Karpas-422 (cell line): ENCODE results near the gene EREG. TPM values are rescaled to one million over a fixed set of nuclear protein-coding genes. Genes with fewer than 3 reads are reported as not detected.

Experiments
- DNase-seq: peaks from one replicate; pipeline ENCODE4 v3.0.0-alpha.2; 2015
- H2AFZ ChIP-seq: fragments of 200-600 bp; sonication (generic); 2 replicates; pipeline ENCODE4 v1.6.1; 2014; ENCODE audit warnings: antibody characterized with exemption, low read length, mixed read lengths
- H3K27ac ChIP-seq: fragments of 200-600 bp; sonication (generic); 2 replicates; pipeline ENCODE4 v1.5.1; 2014; ENCODE audit warnings: mild to moderate bottlenecking, low read length, moderate library complexity
- H3K27me3 ChIP-seq: fragments of 200-600 bp; sonication (generic); 2 replicates; pipeline ENCODE4 v1.6.1; 2014; ENCODE audit warnings: low read length, mixed read lengths
- H3K36me3 ChIP-seq: fragments of 200-600 bp; sonication (generic); 2 replicates; pipeline ENCODE4 v1.6.1; 2014; ENCODE audit warnings: low read length, mixed read lengths; ENCODE audit not compliant: insufficient read depth
- H3K4me1 ChIP-seq: fragments of 200-600 bp; sonication (generic); 2 replicates; pipeline ENCODE4 v1.6.1; 2014; ENCODE audit warnings: mild to moderate bottlenecking, low read length, mixed read lengths
- H3K4me2 ChIP-seq: fragments of 200-600 bp; sonication (generic); 2 replicates; pipeline ENCODE4 v1.6.1; 2014; ENCODE audit warnings: low read length, low read depth, mild to moderate bottlenecking; ENCODE audit not compliant: poor library complexity, severe bottlenecking
- H3K4me3 ChIP-seq: fragments of 200-600 bp; sonication (generic); 2 replicates; pipeline ENCODE4 v1.5.1; 2014; ENCODE audit warnings: mild to moderate bottlenecking, antibody characterized with exemption, low read length, mixed read lengths
- H3K79me2 ChIP-seq: fragments of 200-600 bp; sonication (generic); 2 replicates; pipeline ENCODE4 v1.6.1; 2014; ENCODE audit warnings: mild to moderate bottlenecking, low read length, mixed read lengths
- H3K9ac ChIP-seq: fragments of 200-600 bp; sonication (generic); 2 replicates; pipeline ENCODE4 v1.6.0; 2014; ENCODE audit warnings: low read length
- H3K9me2 ChIP-seq: fragments of 200-600 bp; sonication (generic), shearing (Covaris generic); replicated peaks from 2 replicates; pipeline ENCODE4 v1.6.0; 2014; ENCODE audit warnings: mild to moderate bottlenecking, low read length, moderate library complexity; ENCODE audit not compliant: insufficient read depth
- H3K9me3 ChIP-seq: fragments of 300-700, 200-600 bp; sonication (generic); 2 replicates; pipeline ENCODE4 v1.6.1; 2014; ENCODE audit warnings: low read length, mixed read lengths
- H4K20me1 ChIP-seq: fragments of 200-600 bp; sonication (generic); 2 replicates; pipeline ENCODE4 v1.6.1; 2014; ENCODE audit warnings: mild to moderate bottlenecking, antibody characterized with exemption, low read length, low read depth; ENCODE audit not compliant: insufficient read depth
- total RNA-seq: library from RNA; depleted of rRNA; stranded (reverse); fragments of >200 nt; shearing (Covaris generic); gene quantifications from 2 replicates; pipeline ENCODE4 v1.2.3, GENCODE V29; 2014; ENCODE audit warnings: low replicate concordance

EREG gene
- total RNA-seq, 1 experiment from 2014 or later, result not detected

- no peaks in the 10 kb centered on the region for H3K36me3 ChIP-seq
- H3K27me3 ChIP-seq, result no peaks in the 10 kb centered on the region
- no peak overlapping the region for H3K9ac ChIP-seq
- no peaks in the 10 kb centered on the region for H3K9me2 ChIP-seq
- H3K4me1 ChIP-seq, result no peaks in the 10 kb centered on the region
- DNase-seq, result no peak
- no peak overlapping the region for H2AFZ ChIP-seq
- H3K4me3 ChIP-seq, result no peak overlapping the region
- H3K27ac ChIP-seq, result no peak overlapping the region
- no peaks in the 10 kb centered on the region for H3K9me3 ChIP-seq
- no peak overlapping the region for H3K4me2 ChIP-seq
- no peaks in the 10 kb centered on the region for H3K79me2 ChIP-seq
- H4K20me1 ChIP-seq, result no peaks in the 10 kb centered on the region
These were observed 61.2 kb downstream of the EREG start for GRCh38 chr4:74426101-74426500.

GRCh38 chr4:74428276-74428675 lies 63.3 kb downstream of the EREG start:
- H3K9me3 ChIP-seq, result no peaks in the 10 kb centered on the region

GRCh38 chr4:74431113-74431826 lies 66.3 kb downstream of the EREG start:
- Histone ChIP-seq H3K9ac (no peak overlapping the region), H3K4me1 (no peaks in the 10 kb centered on the region), H3K9me2 (no peaks in the 10 kb centered on the region), H4K20me1 (no peaks in the 10 kb centered on the region), H3K27me3 (no peaks in the 10 kb centered on the region), H2AFZ (no peak overlapping the region), H3K27ac (no peak overlapping the region), H3K9me3 (no peaks in the 10 kb centered on the region), H3K79me2 (no peaks in the 10 kb centered on the region), H3K4me2 (no peak overlapping the region), H3K4me3 (no peak overlapping the region), H3K36me3 (no peaks in the 10 kb centered on the region)
- no peak for DNase-seq

More at GRCh38 chr4:74428276-74428675, 63.3 kb downstream of the EREG start:
- H3K9me2 ChIP-seq, result no peaks in the 10 kb centered on the region
- no peaks in the 10 kb centered on the region for H3K4me1 ChIP-seq
- H3K4me3 ChIP-seq, result no peak overlapping the region
- H3K79me2 ChIP-seq, result no peaks in the 10 kb centered on the region
- H3K36me3 ChIP-seq, result no peaks in the 10 kb centered on the region
- no peak overlapping the region for H3K4me2 ChIP-seq
- no peaks in the 10 kb centered on the region for H4K20me1 ChIP-seq
- H3K9ac ChIP-seq, result no peak overlapping the region
- H3K27me3 ChIP-seq, result no peaks in the 10 kb centered on the region
- H3K27ac ChIP-seq, result no peak overlapping the region
- DNase-seq, result no peak
- H2AFZ ChIP-seq, result no peak overlapping the region

GRCh38 chr4:74433043-74433442 lies 68.1 kb downstream of the EREG start:
- Histone ChIP-seq H3K4me2 (no peak overlapping the region), H3K36me3 (no peaks in the 10 kb centered on the region), H3K27ac (no peak overlapping the region), H3K27me3 (no peaks in the 10 kb centered on the region), H3K9me2 (no peaks in the 10 kb centered on the region), H2AFZ (no peak overlapping the region), H3K79me2 (no peaks in the 10 kb centered on the region), H3K9ac (no peak overlapping the region), H4K20me1 (no peaks in the 10 kb centered on the region), H3K4me3 (no peak overlapping the region), H3K9me3 (no peaks in the 10 kb centered on the region), H3K4me1 (no peaks in the 10 kb centered on the region)
- DNase-seq, result no peak

GRCh38 chr4:74433541-74434172 lies 68.7 kb downstream of the EREG start:
- Histone ChIP-seq H3K4me2 (no peak overlapping the region), H3K36me3 (no peaks in the 10 kb centered on the region)

GRCh38 chr4:74435296-74435695 lies 70.4 kb downstream of the EREG start:
- H3K4me2 ChIP-seq, result no peak overlapping the region
- no peak for DNase-seq
- H3K36me3 ChIP-seq, result no peaks in the 10 kb centered on the region
- H3K79me2 ChIP-seq, result no peaks in the 10 kb centered on the region
- no peaks in the 10 kb centered on the region for H3K9me3 ChIP-seq
- H3K4me1 ChIP-seq, result no peaks in the 10 kb centered on the region
- H3K27ac ChIP-seq, result no peak overlapping the region
- no peaks in the 10 kb centered on the region for H3K27me3 ChIP-seq
- H4K20me1 ChIP-seq, result no peaks in the 10 kb centered on the region
- no peak overlapping the region for H3K9ac ChIP-seq
- H3K4me3 ChIP-seq, result no peak overlapping the region
- no peak overlapping the region for H2AFZ ChIP-seq
- H3K9me2 ChIP-seq, result no peaks in the 10 kb centered on the region

More at GRCh38 chr4:74433541-74434172, 68.7 kb downstream of the EREG start:
- H3K9me3 ChIP-seq, result no peaks in the 10 kb centered on the region
- no peak overlapping the region for H3K4me3 ChIP-seq
- H3K27ac ChIP-seq, result no peak overlapping the region
- no peaks in the 10 kb centered on the region for H4K20me1 ChIP-seq
- no peak overlapping the region; the same call in 1 of the 2 replicates for H2AFZ ChIP-seq
- H3K9ac ChIP-seq, result no peak overlapping the region
- no peaks in the 10 kb centered on the region for H3K9me2 ChIP-seq
- DNase-seq, result peak; percentile 49
- H3K27me3 ChIP-seq, result no peaks in the 10 kb centered on the region
- no peaks in the 10 kb centered on the region for H3K4me1 ChIP-seq
- H3K79me2 ChIP-seq, result no peaks in the 10 kb centered on the region

- Histone ChIP-seq H3K9ac (no peak overlapping the region), H3K4me1 (no peaks in the 10 kb centered on the region), H3K4me2 (no peak overlapping the region), H4K20me1 (no peaks in the 10 kb centered on the region), H3K4me3 (no peak overlapping the region), H3K36me3 (no peaks in the 10 kb centered on the region), H3K27me3 (no peaks in the 10 kb centered on the region), H3K27ac (no peak overlapping the region), H3K9me3 (no peaks in the 10 kb centered on the region), H3K79me2 (no peaks in the 10 kb centered on the region), H2AFZ (no peak overlapping the region), H3K9me2 (no peaks in the 10 kb centered on the region)
- no peak for DNase-seq
These were observed 72.9 kb downstream of the EREG start for GRCh38 chr4:74437866-74438265.
